IPS-18c (cell line): Measurements from ENCODE around the gene NOS1AP.
"Not testable (repeated sequence)": the region's sequence is repeated elsewhere in the genome, so short reads cannot be mapped to it uniquely, and the experiment has no call there.

Experiments
- H3K4me3 ChIP-seq: 2 replicates; pipeline ENCODE4 v1.7.0; 2013; ENCODE audit warnings: low read depth, mild to moderate bottlenecking, low read length, moderate library complexity; ENCODE audit not compliant: insufficient read depth
- H3K9me3 ChIP-seq: one replicate; pipeline ENCODE4 v1.6.1; 2013; ENCODE audit warnings: mild to moderate bottlenecking, low read length, moderate library complexity; ENCODE audit not compliant: control insufficient read depth, insufficient read depth

Gene NOS1AP

GRCh38 chr1:162412002-162412401, 342.5 kb downstream of the NOS1AP start, which contains the start of gene SH2D1B:
SH2D1B (minus strand) TSS chr1:162412136; CDS start chr1:162412016, 120 bp downstream.
- Histone ChIP-seq H3K9me3 (no peaks in the 10 kb centered on the region), H3K4me3 (no peak within 1 kb of the TSS)

- no peak overlapping the region for H3K4me3 ChIP-seq
- no peaks in the 10 kb centered on the region for H3K9me3 ChIP-seq
Measured at GRCh38 chr1:162416215-162416614, 346.7 kb downstream of the NOS1AP start.

GRCh38 chr1:162416909-162417308, 347.4 kb downstream of the NOS1AP start:
- Histone ChIP-seq H3K9me3 (no peaks in the 10 kb centered on the region), H3K4me3 (no peak overlapping the region)

- Histone ChIP-seq H3K9me3 (no peaks in the 10 kb centered on the region), H3K4me3 (no peak overlapping the region)
Measured at GRCh38 chr1:162417650-162418049, 348.2 kb downstream of the NOS1AP start.

- H3K4me3 ChIP-seq, H3K9me3 ChIP-seq: not testable (repeated sequence)
Measured at GRCh38 chr1:162418584-162418983, 349.1 kb downstream of the NOS1AP start.

GRCh38 chr1:162419450-162419931, 350.0 kb downstream of the NOS1AP start:
- H3K4me3 ChIP-seq, H3K9me3 ChIP-seq: not testable (repeated sequence)
